Heart left ventricle (tissue), 13 donors: Measurements from ENCODE around the gene PER3.

Experiments
- CTCF ChIP-seq, 12 donors: fragments of 200-600 bp; sonication (generic) in 4 of 12; IDR thresholded peaks; one replicate each; pipeline versions ENCODE4 v1.5.0 to v1.8.0; 2018 to 2022; ENCODE audit warnings: antibody characterized with exemption in 12 of 12, mild to moderate bottlenecking in 5 of 12
- POLR2A ChIP-seq, 2 donors: fragments of 450-650 bp; IDR thresholded peaks; one replicate each; pipeline ENCODE4 v1.6.1; 2017; ENCODE audit warnings: antibody characterized with exemption in 2 of 2, mild to moderate bottlenecking in 2 of 2, moderate library complexity in 2 of 2
- donor health status: ischemic (EF 13 %, LVEDD 7.1; RV severe dilation, severe dysfunction).
- donor health status: DM: no; HTN: yes; CAD: no.
- donor health status: DM: no; HTN: no; CAD: no.
- donor health status: ischemic (EF 25% LVEDD 6.9; RV normal size, moderate dysfunction).
- donor health status: ischemic (EF 25% LVEDD 5.7; RV mildly dilated, moderate dysfunction).
- donor health status: ischemic (EF 35%, LVEDD 5.7; RV mildly dilated, moderate dysfunction).
- donor health status: nonischemic (EF 11% LVEDD 7.7; RV severe dilation, severe dysfunction).
- donor health status: DM: yes; HTN: yes; CAD: no.
- donor health status: PGD.
- donor health status: ischemic (EF 29% LVEDD 5.4; RV normal size, mild dysfunction).
- donor health status: nonischemic (EF 23%, LVEDD 6.1; RV moderate dilation, normal function).

GRCh38 chr1:7778133-7778628, 5.9 kb upstream of the PER3 start:
- TF ChIP-seq POLR2A (IDR thresholded peaks at IDR 0.05) (no peak), CTCF (IDR thresholded peaks at IDR 0.05) (no peak)
